Astrocyte (in vitro differentiated cells and primary cell): ENCODE measurements around the gene KAT7. TPM values are rescaled to one million over a fixed set of nuclear protein-coding genes. Genes with fewer than 3 reads are reported as not detected.

Experiments used
- DNase-seq: peaks from one replicate; pipeline ENCODE4 v3.0.0-alpha.2; 2010; ENCODE audit warnings: low read depth
- FAIRE-seq: peaks from 2 replicates; lab custom pipeline; 2011; peaks lifted over from hg19 to GRCh38; lab: Jason Lieb, UNC
- H2AFZ ChIP-seq: 2 replicates; pipeline ENCODE4 v1.6.0; 2012; ENCODE audit warnings: low read depth, low read length, inconsistent platforms
- H3K27ac ChIP-seq: 2 replicates; pipeline ENCODE4 v1.5.1; 2011; ENCODE audit warnings: low read depth, low read length, inconsistent platforms
- H3K27me3 ChIP-seq: 2 replicates; pipeline ENCODE4 v1.6.0; 2011; ENCODE audit warnings: low read length, inconsistent platforms; ENCODE audit not compliant: insufficient read depth
- H3K36me3 ChIP-seq: 2 replicates; pipeline ENCODE4 v1.5.1; 2011; ENCODE audit warnings: low read length, inconsistent platforms; ENCODE audit not compliant: insufficient read depth
- H3K4me1 ChIP-seq: 2 replicates; pipeline ENCODE4 v1.5.1; 2011; ENCODE audit warnings: low read length, inconsistent platforms; ENCODE audit not compliant: insufficient read depth
- H3K4me2 ChIP-seq: 2 replicates; pipeline ENCODE4 v1.6.0; 2012; ENCODE audit warnings: low read length, inconsistent platforms
- H3K4me3 ChIP-seq: 2 replicates; pipeline ENCODE4 v1.5.1; 2011; ENCODE audit warnings: low read depth, mild to moderate bottlenecking, low read length, inconsistent platforms; ENCODE audit not compliant: insufficient read depth
- H3K79me2 ChIP-seq: 2 replicates; pipeline ENCODE4 v1.6.0; 2012; ENCODE audit warnings: mild to moderate bottlenecking, low read length, inconsistent platforms; ENCODE audit not compliant: insufficient read depth
- H3K9ac ChIP-seq: 2 replicates; pipeline ENCODE4 v1.6.0; 2012; ENCODE audit warnings: mild to moderate bottlenecking, low read length, inconsistent platforms
- H3K9me3 ChIP-seq: 2 replicates; pipeline ENCODE4 v1.5.1; 2012; ENCODE audit warnings: low read depth, mild to moderate bottlenecking, low read length, inconsistent platforms; ENCODE audit not compliant: insufficient read depth
- H4K20me1 ChIP-seq: 2 replicates; pipeline ENCODE4 v1.6.0; 2012; ENCODE audit warnings: low read length, inconsistent platforms; ENCODE audit not compliant: insufficient read depth
- H3K27ac Mint-ChIP-seq: one replicate; pipeline ENCODE4 v1.8.0; 2021; ENCODE audit warnings: mild to moderate bottlenecking, mixed read lengths; ENCODE audit not compliant: unreplicated experiment
- H3K27me3 Mint-ChIP-seq: one replicate; pipeline ENCODE4 v1.8.0; 2021; ENCODE audit warnings: low read depth, mixed read lengths; ENCODE audit not compliant: unreplicated experiment
- H3K36me3 Mint-ChIP-seq: one replicate; pipeline ENCODE4 v1.8.0; 2021; ENCODE audit warnings: low read depth, mixed read lengths; ENCODE audit not compliant: unreplicated experiment
- H3K4me1 Mint-ChIP-seq: one replicate; pipeline ENCODE4 v1.8.0; 2021; ENCODE audit warnings: low read depth, mixed read lengths; ENCODE audit not compliant: unreplicated experiment
- H3K4me3 Mint-ChIP-seq: one replicate; pipeline ENCODE4 v1.8.0; 2021; ENCODE audit warnings: mild to moderate bottlenecking, moderate library complexity, mixed read lengths; ENCODE audit not compliant: unreplicated experiment
- H3K9me3 Mint-ChIP-seq: one replicate; pipeline ENCODE4 v1.8.0; 2021; ENCODE audit warnings: mild to moderate bottlenecking, mixed read lengths; ENCODE audit not compliant: unreplicated experiment
- EZH2 ChIP-seq: IDR thresholded peaks from 2 replicates; pipeline ENCODE4 v1.6.1; 2012; ENCODE audit warnings: mild to moderate bottlenecking, low read length, inconsistent platforms; ENCODE audit not compliant: insufficient read depth
- total RNA-seq: library from RNA; stranded (reverse); gene quantifications from 2 replicates; pipeline ENCODE4 v1.2.1, GENCODE V29; 2021
- TF ChIP-seq, protein P1 (sequence below): IDR thresholded peaks from 2 replicates; pipeline ENCODE4 v1.5.1; 2011; ENCODE audit warnings: low read depth, mild to moderate bottlenecking, inconsistent platforms, low read length, moderate library complexity; ENCODE audit not compliant: insufficient read depth

Gene KAT7
- total RNA-seq, 1 donor from 2014 or later, result 42.0 TPM

DNA sequence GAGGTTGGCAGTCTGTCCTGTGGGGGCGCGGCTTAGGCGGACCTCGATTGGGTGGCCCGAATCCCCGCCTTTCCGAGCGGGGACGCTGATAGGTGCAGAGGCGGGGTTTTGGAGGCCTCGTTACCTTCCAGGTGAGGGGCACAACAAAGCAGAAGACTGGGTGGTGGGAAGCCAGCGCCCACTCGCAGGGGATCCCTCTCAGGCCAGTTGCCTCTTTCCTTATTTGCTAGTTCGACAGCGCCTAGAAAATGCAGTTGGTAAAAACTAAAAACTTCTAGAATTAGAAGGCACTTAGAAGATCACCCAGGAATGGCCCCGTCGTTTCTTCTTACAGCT lies 730 bp downstream of the KAT7 start:
- no peak for FAIRE-seq

DNA sequence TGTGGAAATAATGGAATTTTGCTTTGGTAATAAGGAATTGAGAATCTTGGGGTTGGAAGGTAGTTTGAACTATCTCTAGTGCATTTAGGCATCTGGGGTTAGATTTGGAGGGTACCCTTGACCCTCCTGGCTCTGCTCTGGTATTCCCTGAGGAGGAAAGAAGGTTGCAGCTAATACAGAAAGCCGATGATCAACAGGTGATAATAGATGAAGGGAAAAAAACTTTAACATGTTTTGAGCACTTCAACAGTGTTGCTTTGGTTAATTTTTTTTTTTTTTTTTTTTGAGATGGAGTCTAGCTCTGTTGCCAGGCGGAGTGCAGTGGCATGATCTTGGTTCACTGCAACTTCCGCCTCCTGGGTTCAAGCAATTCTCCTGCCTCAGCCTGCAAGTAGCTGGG lies 4.8 kb downstream of the KAT7 start:
- Mint-ChIP-seq H3K4me3 (no peak overlapping the region), H3K27ac (peak overlapping the region; percentile 78), H3K9me3 (no peaks in the 10 kb centered on the region), H3K4me1 (peaks cover 24% of the 10 kb centered on the region), H3K36me3 (peaks cover 11% of the 10 kb centered on the region), H3K27me3 (no peaks in the 10 kb centered on the region)
- Histone ChIP-seq H3K27me3 (no peaks in the 10 kb centered on the region), H3K9ac (no peak overlapping the region), H2AFZ (no peak overlapping the region), H4K20me1 (peaks cover 60% of the 10 kb centered on the region), H3K9me3 (no peaks in the 10 kb centered on the region), H3K36me3 (peaks cover 42% of the 10 kb centered on the region), H3K4me1 (peaks cover 13% of the 10 kb centered on the region), H3K4me3 (no peak overlapping the region), H3K79me2 (peaks cover 85% of the 10 kb centered on the region), H3K27ac (no peak overlapping the region), H3K4me2 (no peak overlapping the region)
- TF ChIP-seq, protein P1, sequence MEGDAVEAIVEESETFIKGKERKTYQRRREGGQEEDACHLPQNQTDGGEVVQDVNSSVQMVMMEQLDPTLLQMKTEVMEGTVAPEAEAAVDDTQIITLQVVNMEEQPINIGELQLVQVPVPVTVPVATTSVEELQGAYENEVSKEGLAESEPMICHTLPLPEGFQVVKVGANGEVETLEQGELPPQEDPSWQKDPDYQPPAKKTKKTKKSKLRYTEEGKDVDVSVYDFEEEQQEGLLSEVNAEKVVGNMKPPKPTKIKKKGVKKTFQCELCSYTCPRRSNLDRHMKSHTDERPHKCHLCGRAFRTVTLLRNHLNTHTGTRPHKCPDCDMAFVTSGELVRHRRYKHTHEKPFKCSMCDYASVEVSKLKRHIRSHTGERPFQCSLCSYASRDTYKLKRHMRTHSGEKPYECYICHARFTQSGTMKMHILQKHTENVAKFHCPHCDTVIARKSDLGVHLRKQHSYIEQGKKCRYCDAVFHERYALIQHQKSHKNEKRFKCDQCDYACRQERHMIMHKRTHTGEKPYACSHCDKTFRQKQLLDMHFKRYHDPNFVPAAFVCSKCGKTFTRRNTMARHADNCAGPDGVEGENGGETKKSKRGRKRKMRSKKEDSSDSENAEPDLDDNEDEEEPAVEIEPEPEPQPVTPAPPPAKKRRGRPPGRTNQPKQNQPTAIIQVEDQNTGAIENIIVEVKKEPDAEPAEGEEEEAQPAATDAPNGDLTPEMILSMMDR, result no peak
- TF ChIP-seq EZH2, result no peak
- DNase-seq (no peak), FAIRE-seq (no peak)

More for the DNA sequence above, 730 bp downstream of the KAT7 start:
- DNase-seq, result no peak
- H4K20me1 ChIP-seq, result peaks cover 40% of the 10 kb centered on the region
- peaks cover 20% of the 10 kb centered on the region for H3K4me1 ChIP-seq
- H3K4me3 ChIP-seq, result peak overlapping the region; percentile 98
- Mint-ChIP-seq H3K36me3 (peaks cover 2% of the 10 kb centered on the region), H3K4me1 (peaks cover 24% of the 10 kb centered on the region), H3K27me3 (no peaks in the 10 kb centered on the region), H3K9me3 (no peaks in the 10 kb centered on the region), H3K27ac (peak overlapping the region; percentile 98), H3K4me3 (peak overlapping the region; percentile 92)
- H3K36me3 ChIP-seq, result peaks cover 16% of the 10 kb centered on the region
- peak overlapping the region; percentile 16 for H3K27ac ChIP-seq
- H3K9me3 ChIP-seq, result no peaks in the 10 kb centered on the region
- no peak for TF ChIP-seq EZH2
- TF ChIP-seq, protein P1, result no peak
- peak overlapping the region; percentile 90 for H3K4me2 ChIP-seq
- no peak overlapping the region for H2AFZ ChIP-seq
- H3K79me2 ChIP-seq, result peaks cover 53% of the 10 kb centered on the region
- peak overlapping the region; percentile 52 for H3K9ac ChIP-seq
- H3K27me3 ChIP-seq, result no peaks in the 10 kb centered on the region

DNA sequence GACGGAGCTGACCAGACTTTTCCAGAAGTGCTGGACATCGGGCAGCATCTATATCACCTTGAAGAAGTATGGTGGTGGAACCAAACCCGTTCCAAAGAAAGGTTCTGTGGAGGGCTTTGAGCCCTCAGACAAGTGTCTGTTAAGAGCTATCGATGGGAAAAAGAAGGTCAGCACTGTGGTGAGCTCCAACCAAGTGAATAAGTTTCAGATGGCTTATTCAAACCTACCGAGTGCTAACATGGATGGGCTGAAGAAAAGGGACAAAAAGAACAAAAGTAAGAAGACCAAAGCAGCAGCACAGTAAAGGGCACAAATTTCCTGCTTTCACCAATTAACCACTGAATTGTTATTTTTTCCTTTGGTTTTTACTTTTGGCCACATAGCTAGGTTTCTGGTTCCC lies 6.9 kb downstream of the KAT7 start:
- TF ChIP-seq, protein P1, result no peak
- TF ChIP-seq EZH2, result no peak
- peaks cover 20% of the 10 kb centered on the region for H3K4me1 Mint-ChIP-seq
- Histone ChIP-seq H3K27me3 (no peaks in the 10 kb centered on the region), H3K27ac (no peak overlapping the region), H3K9me3 (no peaks in the 10 kb centered on the region), H4K20me1 (peaks cover 52% of the 10 kb centered on the region), H3K9ac (no peak overlapping the region), H3K4me3 (no peak overlapping the region), H3K4me2 (no peak overlapping the region), H3K36me3 (peaks cover 50% of the 10 kb centered on the region), H2AFZ (no peak overlapping the region), H3K4me1 (peaks cover 5% of the 10 kb centered on the region), H3K79me2 (peaks cover 87% of the 10 kb centered on the region)
- FAIRE-seq, result no peak
- no peak overlapping the region for H3K27ac Mint-ChIP-seq
- peaks cover 17% of the 10 kb centered on the region for H3K36me3 Mint-ChIP-seq
- H3K4me3 Mint-ChIP-seq, result no peak overlapping the region
- DNase-seq, result no peak
- H3K9me3 Mint-ChIP-seq, result no peaks in the 10 kb centered on the region
- no peaks in the 10 kb centered on the region for H3K27me3 Mint-ChIP-seq
